HG02642 (cell line): ENCODE data around the gene SELENOS.
"Not testable (repeated sequence)": the region's sequence is repeated elsewhere in the genome, so short reads cannot be mapped to it uniquely, and the experiment has no call there.

ENCODE experiments used
- ATAC-seq: cut with Tn5 transposase; IDR thresholded peaks from one replicate; pipeline ENCODE4 v1.9.1; 2021; ENCODE audit warnings: mild to moderate bottlenecking; ENCODE audit not compliant: unreplicated experiment, poor library complexity

SELENOS gene

DNA sequence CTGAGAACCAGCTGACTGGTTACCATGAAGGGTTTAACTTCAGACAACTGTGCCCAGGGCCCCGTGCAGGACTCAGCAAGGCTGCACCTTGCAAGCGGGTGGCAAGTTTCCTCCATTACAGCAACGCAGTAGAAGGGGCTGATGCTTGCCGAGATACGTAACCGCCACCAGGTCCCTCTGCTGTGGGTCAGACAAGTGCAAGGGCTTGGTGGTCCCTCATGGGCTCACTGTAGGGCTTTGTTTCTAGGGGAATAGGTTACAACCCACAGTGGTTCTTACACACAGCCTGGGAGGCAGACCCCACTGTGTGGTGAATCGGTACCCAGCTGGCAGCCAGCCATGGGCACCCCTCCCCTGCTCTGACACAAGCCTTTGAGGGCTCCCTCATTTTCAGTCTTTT is 33.2 kb upstream of the SELENOS start:
- no peak for ATAC-seq

DNA sequence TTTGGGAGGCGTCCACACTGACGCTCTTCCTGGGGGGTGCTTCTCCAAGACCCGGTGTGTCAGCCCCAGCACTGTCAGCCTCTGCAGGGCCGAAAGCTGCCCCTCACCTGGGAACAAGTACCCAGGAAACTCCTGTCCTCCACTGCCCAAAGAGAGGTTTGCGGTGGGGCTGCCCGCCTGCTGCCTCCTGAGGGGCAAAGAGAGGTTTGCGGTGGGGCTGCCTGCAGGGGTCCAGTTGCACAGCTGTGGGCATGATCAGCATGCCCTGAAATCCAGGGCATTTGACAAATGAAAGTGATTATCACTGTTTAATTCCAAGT is 32.8 kb upstream of the SELENOS start:
- ATAC-seq = no peak

DNA sequence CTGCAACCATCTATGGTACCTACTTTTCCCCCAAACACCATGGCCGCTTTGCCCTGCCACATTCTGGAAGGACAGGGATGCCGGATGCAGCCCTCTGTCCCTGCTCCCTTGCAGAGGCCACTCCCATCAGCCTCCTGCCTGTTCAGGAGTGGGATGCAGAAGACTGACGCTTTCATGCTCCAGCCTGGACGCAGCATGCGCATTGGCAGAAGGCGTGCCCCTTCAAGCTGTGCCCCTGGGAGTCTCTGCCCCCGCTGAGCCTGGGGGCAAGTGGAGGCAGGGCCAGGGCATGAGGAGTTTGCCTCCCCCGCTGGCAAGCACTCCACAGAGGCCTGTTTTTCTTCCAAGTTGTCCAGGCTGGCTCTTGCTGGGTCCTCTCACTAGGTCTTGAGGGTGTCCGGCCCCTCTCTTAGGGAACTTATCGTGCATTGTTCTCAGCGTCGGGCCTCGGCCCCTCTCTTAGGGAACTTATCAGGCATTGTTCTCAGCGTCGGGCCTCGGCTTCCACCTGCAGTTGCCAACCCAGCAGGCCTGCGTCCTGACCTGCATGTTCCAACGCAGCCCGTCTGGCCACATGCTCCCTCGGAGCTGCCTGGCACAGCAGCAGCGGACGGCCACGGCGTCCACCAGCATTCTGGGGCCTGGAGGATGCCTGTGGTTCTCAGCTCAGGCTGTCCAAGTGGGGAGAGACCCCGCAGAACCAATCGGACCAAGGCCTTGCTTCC is 32.3 kb upstream of the SELENOS start:
- ATAC-seq = no peak

DNA sequence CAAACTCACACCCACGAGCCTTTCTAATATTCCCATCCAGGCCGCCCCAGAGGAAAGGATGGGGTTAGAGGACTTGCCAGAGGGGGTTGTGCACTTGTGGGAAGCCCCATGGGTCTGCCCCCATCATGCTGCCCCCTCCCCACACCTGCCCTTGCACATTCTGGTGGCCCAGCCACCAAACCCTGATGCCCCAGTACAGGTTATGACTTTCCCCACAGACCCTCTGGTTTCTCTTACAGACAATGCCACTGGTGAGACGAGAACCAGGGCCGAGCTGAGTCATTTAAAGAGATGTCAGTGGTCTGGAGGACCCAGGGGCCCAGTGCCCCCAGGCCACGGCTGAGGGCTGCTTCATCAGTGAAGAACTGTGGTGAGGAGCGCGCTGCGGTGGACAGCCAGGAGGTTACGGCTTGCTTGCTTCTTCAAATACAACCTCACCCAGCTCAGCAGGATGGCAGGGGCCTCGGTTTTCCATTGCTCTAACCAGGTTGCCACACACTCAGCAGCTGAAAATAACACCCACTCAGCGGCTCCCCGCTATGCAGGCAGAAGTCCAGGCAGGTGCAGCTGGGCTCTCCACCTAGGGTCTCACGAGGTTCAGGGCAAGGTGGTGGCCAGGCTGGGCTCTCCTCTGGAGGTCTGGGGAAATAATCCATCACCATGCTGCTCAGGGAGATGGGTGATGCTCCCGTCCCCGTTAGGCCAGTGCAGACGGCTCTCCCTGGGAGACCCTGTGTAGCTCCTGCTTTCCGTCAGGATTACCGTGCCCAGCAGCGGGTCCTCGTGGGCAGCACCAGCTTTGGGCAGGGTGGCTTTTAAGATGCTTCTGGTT is 31.5 kb upstream of the SELENOS start:
- no peak for ATAC-seq

DNA sequence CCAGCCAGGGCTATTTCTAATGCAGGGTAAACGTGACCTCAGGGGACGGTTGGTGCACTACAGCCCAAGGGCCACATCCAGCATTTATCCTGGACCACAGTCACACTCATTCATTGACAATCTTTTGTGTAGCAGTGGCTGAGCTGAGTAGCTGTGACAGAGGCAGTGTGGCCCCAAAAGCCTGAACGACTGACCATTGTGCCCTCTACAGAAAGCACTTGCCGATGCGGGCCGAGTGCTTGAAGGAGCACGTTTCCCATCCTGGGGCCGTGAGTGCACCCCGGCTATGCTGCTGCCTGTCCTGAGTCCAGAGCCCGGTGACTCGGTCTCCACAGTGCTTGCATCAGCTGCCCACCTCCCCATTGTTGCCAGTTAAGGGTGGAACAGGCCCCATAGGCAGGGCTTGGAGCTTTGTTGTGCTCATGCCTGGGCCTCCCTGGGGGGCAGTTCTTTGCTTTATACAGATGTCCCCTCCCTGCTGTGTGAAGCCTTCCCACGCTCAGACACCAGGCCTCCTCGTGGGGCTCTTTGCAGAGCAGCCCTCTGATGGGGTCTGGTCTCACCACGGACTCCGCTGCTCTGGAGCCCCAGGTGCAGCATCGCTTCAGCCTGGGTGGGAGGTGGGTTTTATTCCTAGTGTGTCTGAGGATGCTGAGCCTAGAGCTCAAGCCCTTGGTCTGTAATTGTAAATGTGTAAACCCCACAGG is 30.8 kb upstream of the SELENOS start:
- no peak for ATAC-seq

DNA sequence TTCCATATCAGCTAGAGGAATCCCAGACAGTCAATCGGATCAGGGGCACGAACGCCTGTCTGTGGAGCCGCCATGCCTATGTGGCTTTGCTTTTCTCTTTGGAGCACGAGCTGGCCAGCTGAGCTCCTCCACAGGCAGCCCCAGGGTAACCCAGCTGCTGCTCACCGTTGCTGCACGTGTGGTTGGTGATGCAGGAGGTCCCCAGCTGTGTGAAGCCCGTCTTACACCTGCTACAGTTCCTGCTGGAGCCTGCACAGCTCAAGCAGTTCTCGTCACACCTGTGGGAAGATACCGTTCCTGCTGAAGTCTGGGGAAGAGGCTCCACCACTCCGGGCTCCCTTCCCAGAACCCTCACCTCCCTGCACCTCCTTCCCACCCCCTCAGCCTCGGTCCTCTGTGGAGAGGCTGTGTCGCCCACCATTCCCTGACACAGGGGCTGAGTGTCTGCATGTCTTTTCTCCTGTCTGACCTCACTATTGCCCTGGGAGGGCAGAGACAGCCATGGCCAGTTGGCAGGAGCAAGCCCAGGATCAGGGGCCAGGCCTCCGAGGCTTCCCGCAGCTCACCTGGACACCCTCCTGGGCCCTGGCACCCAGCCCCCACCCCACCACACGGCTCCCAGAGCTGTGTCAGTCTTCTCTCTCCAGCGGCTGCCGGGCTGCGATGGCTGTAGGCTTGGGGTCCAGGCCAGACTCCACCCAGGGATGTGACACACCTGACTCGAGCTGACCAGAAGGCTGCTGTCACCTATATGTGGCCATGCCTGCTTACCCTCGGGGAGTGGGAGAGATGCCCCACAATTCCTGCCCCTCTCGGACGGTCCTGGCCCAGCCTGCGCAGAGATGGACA is 30.0 kb upstream of the SELENOS start:
- no peak for ATAC-seq

- ATAC-seq = no peak
Observed at GRCh38 chr15:101306341-101307047, 29.2 kb upstream of the SELENOS start.

DNA sequence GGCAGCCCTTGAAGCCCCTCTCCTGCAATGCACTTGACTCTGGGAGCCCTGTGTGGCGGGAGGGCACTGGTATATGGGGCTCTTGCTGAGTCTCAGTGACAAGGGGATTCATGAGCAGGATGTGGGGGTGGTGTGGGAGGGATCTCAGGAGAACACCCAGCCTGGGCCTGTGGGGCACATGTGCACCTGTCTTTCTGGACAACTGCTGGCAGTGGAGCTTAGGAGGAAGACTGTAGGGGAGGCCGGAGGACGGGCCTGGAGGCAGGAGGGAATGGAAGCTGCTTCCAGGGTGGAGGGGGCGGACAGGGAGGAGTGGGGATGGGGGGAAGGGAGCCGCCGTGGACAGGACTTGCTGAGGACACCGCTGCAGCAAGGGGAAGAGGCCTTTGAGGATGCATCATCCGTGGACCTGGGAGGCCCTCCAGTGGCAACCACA is 28.6 kb upstream of the SELENOS start:
- ATAC-seq = no peak

GRCh38 chr15:101303408-101303807 is 26.1 kb upstream of the SELENOS start:
- ATAC-seq = no peak

- no peak for ATAC-seq
Observed at GRCh38 chr15:101296418-101297405, 19.4 kb upstream of the SELENOS start.

DNA sequence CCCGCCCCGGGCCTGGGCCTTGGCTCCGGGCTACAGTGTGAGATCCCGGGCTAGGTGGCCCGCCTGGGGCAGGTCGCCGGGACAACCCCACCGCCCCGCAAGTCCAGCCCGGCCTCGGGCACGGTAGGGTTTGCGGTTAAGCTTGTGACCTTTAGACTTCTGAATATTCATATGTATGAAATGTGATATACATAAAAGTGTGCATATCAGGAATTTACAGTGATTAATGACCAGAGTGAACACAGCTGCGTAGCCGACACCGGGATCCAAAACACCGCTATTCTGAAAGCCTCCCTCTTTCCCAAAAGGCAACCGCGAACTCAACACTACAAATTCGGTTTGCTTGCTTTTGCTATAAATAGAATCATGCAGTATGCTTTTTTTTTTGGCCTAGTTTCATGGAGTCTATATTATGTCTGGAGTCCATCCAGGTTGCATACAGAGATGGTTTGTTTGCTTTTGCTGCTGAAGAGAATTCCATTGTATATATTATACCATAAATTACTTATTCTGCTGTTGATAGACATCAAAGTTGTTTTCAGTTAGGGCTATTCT is 18.4 kb upstream of the SELENOS start:
- ATAC-seq = no peak

GRCh38 chr15:101294731-101295606 is 17.7 kb upstream of the SELENOS start, which contains the start of gene SNRPA1:
SNRPA1 (minus strand) TSS chr15:101295248; CDS start chr15:101295178, 70 bp downstream.
- ATAC-seq = peak; percentile 84

DNA sequence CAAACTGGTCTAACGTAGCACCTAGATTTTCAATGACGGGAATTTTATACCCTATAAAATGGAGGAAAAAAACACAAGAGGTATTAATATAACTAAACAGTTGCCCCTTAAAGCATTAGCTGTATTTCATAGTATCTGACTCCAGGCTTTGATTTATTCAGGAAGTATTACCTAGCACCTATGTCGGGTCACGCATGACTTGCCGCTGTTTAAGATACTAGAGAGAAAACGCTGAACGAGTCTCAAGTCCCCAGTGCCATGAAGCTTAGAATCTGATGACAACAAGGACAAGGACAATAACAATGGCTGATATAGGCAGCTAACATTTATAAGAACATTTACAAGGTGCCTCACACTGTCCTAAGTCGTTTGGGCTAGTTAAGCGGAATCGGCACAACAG is 15.8 kb upstream of the SELENOS start:
- ATAC-seq = no peak

DNA sequence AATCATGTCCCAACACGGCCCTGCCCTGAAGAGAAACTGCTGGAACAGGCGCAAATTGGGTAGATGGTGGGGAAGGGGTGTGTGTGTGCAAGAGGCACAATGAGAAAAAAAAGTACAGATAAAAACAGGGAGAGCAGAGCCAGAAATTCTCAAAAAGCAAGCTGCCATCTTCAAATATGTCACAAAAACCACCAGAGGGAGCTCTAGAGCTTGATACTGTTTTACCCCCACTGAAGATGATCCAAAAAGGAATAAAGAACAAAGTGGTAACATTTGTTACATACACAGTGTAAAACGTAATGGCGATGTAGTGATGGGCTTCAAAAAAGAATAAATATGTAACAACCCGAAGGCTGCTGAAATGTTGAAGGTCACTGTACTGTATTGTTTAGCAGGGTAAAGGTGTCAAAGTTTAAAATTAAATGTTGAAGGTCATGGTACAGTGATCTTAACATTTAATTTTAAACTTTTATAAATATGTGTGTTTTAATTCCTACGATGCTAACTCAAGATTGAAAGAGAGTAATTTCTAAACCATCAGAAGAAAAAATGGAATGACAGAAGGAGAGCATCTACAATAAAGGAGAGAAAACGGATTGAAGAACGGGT is 11.7 kb upstream of the SELENOS start:
- no peak for ATAC-seq

- not testable (repeated sequence) for ATAC-seq
Observed at GRCh38 chr15:101287342-101287741, 10.1 kb upstream of the SELENOS start.

DNA sequence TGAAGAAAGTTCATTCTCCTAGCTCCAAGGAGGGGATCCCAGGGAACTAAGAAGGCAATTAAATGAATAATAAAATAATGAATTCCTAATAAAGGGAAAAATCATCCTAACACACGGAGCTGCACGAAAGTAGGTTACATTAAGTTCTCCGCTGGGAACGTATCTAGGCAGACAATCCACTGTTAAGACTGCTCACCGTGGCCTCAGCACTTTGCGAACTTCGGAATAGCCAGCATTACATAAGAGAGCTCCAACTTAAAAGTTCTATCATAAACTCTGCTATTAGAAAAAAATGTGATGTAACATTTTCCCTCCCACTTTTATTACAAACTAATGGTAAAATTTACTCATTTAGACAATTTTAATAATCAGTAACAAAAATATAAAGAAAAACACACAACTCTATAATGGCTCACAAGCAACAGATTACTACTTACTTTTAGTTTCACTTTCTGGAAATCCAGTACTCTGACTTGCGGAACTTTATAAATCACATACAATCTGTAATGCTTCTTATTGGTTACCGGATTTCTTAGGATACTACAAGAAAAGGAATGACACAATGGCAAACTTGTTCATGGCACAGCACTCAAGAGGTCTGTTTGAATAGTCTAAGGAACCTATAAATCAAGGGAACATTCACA is 9.3 kb upstream of the SELENOS start:
- no peak for ATAC-seq
